Upper lobe of left lung (tissue), 4 donors: ENCODE measurements around the gene FGF14.

Source experiments
- CTCF ChIP-seq, 6 experiments: fragments of 450-650 bp in 4 of 6; fragments of 200-600 bp in 2 of 6; sonication (generic) in 2 of 6; IDR thresholded peaks; one replicate each; pipeline ENCODE4 v1.5.1; 2016 to 2019; ENCODE audit warnings: antibody characterized with exemption in 6 of 6
- EP300 ChIP-seq, 4 donors: sonication (generic); formaldehyde crosslinking; IDR thresholded peaks; one replicate each; pipeline ENCODE4 v1.5.1; 2017; ENCODE audit warnings: antibody characterized with exemption in 4 of 4, control low read depth in 2 of 4

- TF ChIP-seq EP300 (IDR thresholded peaks at IDR 0.05) (no peak), CTCF (IDR thresholded peaks at IDR 0.05) (no peak)
Observed at GRCh38 chr13:102176846-102177245, 225.0 kb downstream of the FGF14 start.
